ENCODE results near the gene GRAMD1B.

DNA sequence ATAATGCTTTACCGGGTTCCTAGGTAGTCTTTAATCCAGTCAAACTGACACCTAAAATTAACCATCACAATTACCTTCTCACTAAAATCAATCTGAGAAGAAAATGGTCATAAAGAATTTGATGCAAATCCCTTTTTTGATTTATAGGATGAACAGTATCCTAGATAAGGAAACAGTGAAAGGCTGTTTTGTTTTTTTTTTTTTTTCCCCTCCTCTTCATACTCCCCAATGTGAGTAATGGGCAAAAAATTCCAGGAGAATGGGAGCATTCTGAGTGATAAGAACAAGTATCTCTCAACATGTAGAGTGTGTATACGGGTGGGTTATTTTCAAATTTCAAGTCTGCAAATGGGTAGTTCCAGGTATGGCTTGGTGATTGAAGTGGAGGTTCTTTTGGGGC is 28.4 kb downstream of the GRAMD1B start:
- TF ChIP-seq POLR2A (IDR thresholded peaks at IDR 0.05) = no peak
- TF ChIP-seq, protein P1, sequence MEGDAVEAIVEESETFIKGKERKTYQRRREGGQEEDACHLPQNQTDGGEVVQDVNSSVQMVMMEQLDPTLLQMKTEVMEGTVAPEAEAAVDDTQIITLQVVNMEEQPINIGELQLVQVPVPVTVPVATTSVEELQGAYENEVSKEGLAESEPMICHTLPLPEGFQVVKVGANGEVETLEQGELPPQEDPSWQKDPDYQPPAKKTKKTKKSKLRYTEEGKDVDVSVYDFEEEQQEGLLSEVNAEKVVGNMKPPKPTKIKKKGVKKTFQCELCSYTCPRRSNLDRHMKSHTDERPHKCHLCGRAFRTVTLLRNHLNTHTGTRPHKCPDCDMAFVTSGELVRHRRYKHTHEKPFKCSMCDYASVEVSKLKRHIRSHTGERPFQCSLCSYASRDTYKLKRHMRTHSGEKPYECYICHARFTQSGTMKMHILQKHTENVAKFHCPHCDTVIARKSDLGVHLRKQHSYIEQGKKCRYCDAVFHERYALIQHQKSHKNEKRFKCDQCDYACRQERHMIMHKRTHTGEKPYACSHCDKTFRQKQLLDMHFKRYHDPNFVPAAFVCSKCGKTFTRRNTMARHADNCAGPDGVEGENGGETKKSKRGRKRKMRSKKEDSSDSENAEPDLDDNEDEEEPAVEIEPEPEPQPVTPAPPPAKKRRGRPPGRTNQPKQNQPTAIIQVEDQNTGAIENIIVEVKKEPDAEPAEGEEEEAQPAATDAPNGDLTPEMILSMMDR (IDR thresholded peaks at IDR 0.05) = no peak
